Ascending aorta (tissue), 2 donors: Measurements from ENCODE around the gene VAT1L. TPM values are rescaled to one million over a fixed set of nuclear protein-coding genes. Genes with fewer than 3 reads are reported as not detected.

ENCODE experiments used
- DNase-seq, 2 donors: peaks; one replicate each; pipeline ENCODE4 v3.0.0-alpha.2; 2019; ENCODE audit warnings: low spot score in 2 of 2
- H3K27ac ChIP-seq, 2 donors: fragments of 200-600 bp; sonication (generic); one replicate each; pipeline ENCODE4 v1.5.1; 2016 to 2017; ENCODE audit warnings: mild to moderate bottlenecking in 1 of 2
- H3K27me3 ChIP-seq: fragments of 200-600 bp; sonication (generic); one replicate; pipeline ENCODE4 v1.5.1; 2017
- H3K36me3 ChIP-seq, 2 donors: fragments of 200-600 bp; sonication (generic); one replicate each; pipeline ENCODE4 v1.5.1; 2016
- H3K4me1 ChIP-seq, 2 donors: fragments of 200-600 bp; sonication (generic); one replicate each; pipeline ENCODE4 v1.5.1; 2016 to 2017; ENCODE audit warnings: mild to moderate bottlenecking in 1 of 2
- H3K4me3 ChIP-seq, 2 donors: fragments of 200-600 bp; sonication (generic); one replicate each; pipeline ENCODE4 v1.5.1; 2016 to 2017; ENCODE audit warnings: mild to moderate bottlenecking in 1 of 2
- H3K9me3 ChIP-seq, 2 donors: fragments of 200-600 bp; sonication (generic); one replicate each; pipeline ENCODE4 v1.5.1; 2016
- CTCF ChIP-seq, 3 experiments: fragments of 200-600 bp in 2 of 3; fragments of 450-650 bp in 1 of 3; sonication (generic) in 2 of 3; IDR thresholded peaks; one replicate each; pipeline ENCODE4 v1.5.1; 2016 to 2019; ENCODE audit warnings: antibody characterized with exemption in 3 of 3, mild to moderate bottlenecking in 1 of 3, moderate library complexity in 1 of 3
- intact Hi-C: fragments of 100-400 bp; cut with DNase I; formaldehyde crosslinking; loops from one replicate; pipeline ENCODE4 v1.15.1; 2023
- total RNA-seq: library from RNA; depleted of rRNA; stranded (reverse); fragments of >200 nt; gene quantifications from one replicate; pipeline ENCODE4 v1.1.0, GENCODE V29; 2016

Gene VAT1L
- total RNA-seq, 1 donor from 2014 or later: 12.6 TPM

DNA sequence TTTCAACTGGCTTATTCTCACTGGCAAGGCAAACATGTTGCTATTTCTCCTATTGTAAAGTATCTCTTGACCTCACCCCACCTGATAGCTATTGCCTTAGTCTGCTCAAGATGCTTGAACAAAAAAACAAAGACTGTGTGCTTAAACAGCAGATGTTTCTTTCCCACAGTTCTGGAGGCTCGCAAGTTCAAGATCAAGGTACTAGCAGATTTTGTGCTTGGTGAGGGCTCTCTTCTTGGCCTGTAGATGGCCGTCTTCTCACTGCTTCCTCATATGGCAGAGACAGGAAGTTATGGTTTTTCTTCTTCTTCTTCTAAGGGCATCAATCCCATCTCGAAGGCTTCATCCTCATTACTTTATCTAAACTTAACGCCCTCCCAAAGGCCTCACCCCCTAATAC lies 124.3 kb downstream of the VAT1L start:
- DNase-seq: no peak
- Histone ChIP-seq H3K27me3 (no peaks in the 10 kb centered on the region), H3K36me3 (no peaks in the 10 kb centered on the region), H3K4me3 (no peak overlapping the region), H3K4me1 (peaks cover 0 to 3% of the 10 kb centered on the region in 2 donors), H3K9me3 (no peaks in the 10 kb centered on the region), H3K27ac (no peak overlapping the region)
- intact Hi-C loops: no loop called here
- TF ChIP-seq CTCF (IDR thresholded peaks at IDR 0.05): no peak

- H3K36me3 ChIP-seq: no peaks in the 10 kb centered on the region
- no peak for DNase-seq
- H3K27me3 ChIP-seq: no peaks in the 10 kb centered on the region
- peak overlapping the region in 1 of 2 donors; percentile 24 for H3K27ac ChIP-seq
- TF ChIP-seq CTCF (IDR thresholded peaks at IDR 0.05): no peak
- intact Hi-C loops: no loop called here
- H3K4me1 ChIP-seq: peaks cover under 1 to 10% of the 10 kb centered on the region in 2 donors
- no peaks in the 10 kb centered on the region for H3K9me3 ChIP-seq
- no peak overlapping the region for H3K4me3 ChIP-seq
Observed at GRCh38 chr16:77913738-77914253, 125.4 kb downstream of the VAT1L start.

DNA sequence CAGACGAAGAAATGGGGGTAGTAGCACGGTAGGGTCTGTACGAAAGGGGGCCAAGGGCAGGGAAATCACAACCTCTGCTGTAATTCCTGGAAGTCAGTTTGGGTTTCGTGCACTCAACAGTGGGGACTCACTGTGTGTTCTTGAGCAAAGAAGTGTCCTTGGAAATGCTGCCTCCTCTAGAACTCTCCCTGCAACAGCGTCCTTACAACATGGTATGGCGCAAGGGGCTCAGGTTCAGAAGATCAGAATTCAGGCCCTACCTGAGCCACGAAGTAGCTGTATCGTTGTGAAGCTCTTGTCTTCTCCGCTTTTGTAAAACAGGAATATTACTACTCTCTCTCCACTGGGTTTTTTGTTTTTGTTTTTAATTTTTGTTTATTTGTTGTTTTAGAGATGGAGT lies 127.7 kb downstream of the VAT1L start:
- peaks cover 13 to 23% of the 10 kb centered on the region in 2 donors for H3K4me1 ChIP-seq
- no peaks in the 10 kb centered on the region for H3K36me3 ChIP-seq
- no peaks in the 10 kb centered on the region for H3K9me3 ChIP-seq
- no peak for TF ChIP-seq CTCF (IDR thresholded peaks at IDR 0.05)
- H3K27me3 ChIP-seq: no peaks in the 10 kb centered on the region
- H3K27ac ChIP-seq: peak overlapping the region in 1 of 2 donors; percentile 32
- H3K4me3 ChIP-seq: no peak overlapping the region
- no peak for DNase-seq
- intact Hi-C loops: loop anchor here (5.0 kb wide), 1 partner anchor 44 kb away; no protein-coding TSS in a partner anchor

DNA sequence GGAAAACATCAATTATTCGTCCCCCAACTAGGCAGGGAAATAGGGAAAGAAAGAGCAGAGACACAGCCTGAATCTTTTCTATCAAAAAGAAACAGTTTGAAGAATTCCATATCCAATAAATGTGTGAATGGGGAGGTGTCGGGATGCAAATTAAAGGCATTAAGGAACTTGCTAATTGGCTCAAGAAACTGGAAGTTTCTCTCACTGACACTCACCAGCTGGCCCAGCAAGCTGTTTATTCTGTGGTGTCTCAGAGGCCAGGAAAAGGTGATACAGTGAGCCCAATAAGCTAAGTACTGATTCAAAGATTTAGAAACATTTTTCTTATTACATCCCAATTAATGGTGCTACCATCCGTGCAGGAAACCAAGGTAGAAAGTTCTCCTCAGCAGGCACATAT lies 129.6 kb downstream of the VAT1L start:
- H3K4me3 ChIP-seq: no peak overlapping the region
- intact Hi-C loops: loop anchor here (5.0 kb wide), 1 partner anchor 46 kb away; no protein-coding TSS in a partner anchor
- TF ChIP-seq CTCF (IDR thresholded peaks at IDR 0.05): no peak
- no peaks in the 10 kb centered on the region for H3K9me3 ChIP-seq
- peak overlapping the region; percentile 72 for H3K27ac ChIP-seq
- no peaks in the 10 kb centered on the region for H3K27me3 ChIP-seq
- H3K36me3 ChIP-seq: no peaks in the 10 kb centered on the region
- peaks cover 13 to 25% of the 10 kb centered on the region in 2 donors for H3K4me1 ChIP-seq
- no peak for DNase-seq

GRCh38 chr16:77918809-77919707 lies 130.7 kb downstream of the VAT1L start:
- intact Hi-C loops: loop anchor here (5.0 kb wide), 1 partner anchor 47 kb away; no protein-coding TSS in a partner anchor
- Histone ChIP-seq H3K4me3 (peak overlapping the region in 1 of 2 donors; percentile 20), H3K27me3 (no peaks in the 10 kb centered on the region), H3K36me3 (no peaks in the 10 kb centered on the region), H3K27ac (peak overlapping the region; percentile 72), H3K4me1 (peaks cover 13 to 21% of the 10 kb centered on the region in 2 donors), H3K9me3 (no peaks in the 10 kb centered on the region)
- TF ChIP-seq CTCF (IDR thresholded peaks at IDR 0.05): no peak
- DNase-seq: no peak
